Anterior cingulate cortex (tissue), 58 donors: Measurements from ENCODE around the gene HAT1.
"Not testable (repeated sequence)": the region's sequence is repeated elsewhere in the genome, so short reads cannot be mapped to it uniquely, and the experiment has no call there.

Source experiments
- DNase-seq, 58 donors: peaks; one replicate each; lab custom pipeline; 2025; lab: John Stamatoyannopoulos, UW

The HAT1 gene

GRCh38 chr2:171966235-171966634, 44.0 kb downstream of the HAT1 start:
- no peak for DNase-seq

GRCh38 chr2:171966688-171967087, 44.4 kb downstream of the HAT1 start:
- DNase-seq, result no peak

GRCh38 chr2:171968509-171968908, 46.2 kb downstream of the HAT1 start:
- DNase-seq, result no peak

- no peak for DNase-seq
These were observed 50.2 kb downstream of the HAT1 start for GRCh38 chr2:171972329-171972982.

- no peak for DNase-seq
These were observed 56.8 kb downstream of the HAT1 start for GRCh38 chr2:171979103-171979502.

- DNase-seq, result not testable (repeated sequence)
These were observed 61.7 kb downstream of the HAT1 start for GRCh38 chr2:171983924-171984323.

- no peak for DNase-seq
These were observed 62.8 kb downstream of the HAT1 start for GRCh38 chr2:171985076-171985475.

- no peak for DNase-seq
These were observed 64.5 kb downstream of the HAT1 start for GRCh38 chr2:171986778-171987177.

GRCh38 chr2:171991027-171991426, 68.8 kb downstream of the HAT1 start:
- DNase-seq, result no peak

- DNase-seq, result no peak
These were observed 73.3 kb downstream of the HAT1 start for GRCh38 chr2:171995586-171995985.

GRCh38 chr2:171996021-171996420, 73.8 kb downstream of the HAT1 start:
- no peak for DNase-seq

GRCh38 chr2:171997031-171997430, 74.8 kb downstream of the HAT1 start:
- DNase-seq, result not testable (repeated sequence)

- DNase-seq, result peak in 10 of 58 donors; percentile 5 to 53 (median 25)
These were observed 76.9 kb downstream of the HAT1 start for GRCh38 chr2:171999161-171999560.

GRCh38 chr2:171999604-172000469, 77.6 kb downstream of the HAT1 start, which contains the start of gene METAP1D:
Gene METAP1D, plus strand, starts transcription at chr2:171999953. Its CDS starts 17 bp downstream, at chr2:171999970.
- DNase-seq, result peak; percentile 12 to 96 (median 88)

- no peak for DNase-seq
These were observed 78.6 kb downstream of the HAT1 start for GRCh38 chr2:172000696-172001361.

- no peak for DNase-seq
These were observed 85.1 kb downstream of the HAT1 start for GRCh38 chr2:172007372-172007771.

- DNase-seq, result no peak
These were observed 87.6 kb downstream of the HAT1 start for GRCh38 chr2:172009823-172010222.

- DNase-seq, result no peak
These were observed 89.7 kb downstream of the HAT1 start for GRCh38 chr2:172011812-172012575.

- DNase-seq, result no peak
These were observed 90.6 kb downstream of the HAT1 start for GRCh38 chr2:172012677-172013391.

- no peak for DNase-seq
These were observed 91.1 kb downstream of the HAT1 start for GRCh38 chr2:172013396-172013795.
